PC-3 (cell line): ENCODE measurements around the gene LRP2BP. TPM values are rescaled to one million over a fixed set of nuclear protein-coding genes. Genes with fewer than 3 reads are reported as not detected.
"Not testable (repeated sequence)": the region's sequence is repeated elsewhere in the genome, so short reads cannot be mapped to it uniquely, and the experiment has no call there.

ENCODE experiments used
- ATAC-seq: fragments of 200-7000 bp; cut with Tn5 transposase; 2 replicates; pipeline ENCODE4 v1.9.1; 2020; ENCODE audit warnings: mild to moderate bottlenecking, moderate library complexity
- BruUV-seq: library from RNA; stranded (reverse); fragments of 400-500 nt; replicated peaks from 2 replicates; lab custom pipeline; 2021; lab: Mats Ljungman, UMichigan
- CTCF ChIA-PET: fragments of 300-600 bp; sonication (Branson Sonifier 250); formaldehyde crosslinking; loops from one replicate; lab custom pipeline; 2022; ENCODE audit warnings: antibody characterized with exemption; lab: Charles Lee
- POLR2A ChIA-PET: fragments of 300-600 bp; sonication (Branson Sonifier 250); formaldehyde crosslinking; loops from one replicate; lab custom pipeline; 2022; ENCODE audit warnings: antibody characterized with exemption; ENCODE audit not compliant: unreplicated experiment; lab: Charles Lee
- DNase-seq: peaks from one replicate; pipeline ENCODE4 v3.0.0-alpha.2; 2015
- H2AFZ ChIP-seq: fragments of 300-600 bp; sonication (generic); 2 replicates; pipeline ENCODE4 v1.6.0; 2016; ENCODE audit warnings: antibody characterized with exemption, low read length
- H3F3A ChIP-seq: fragments of 300-600 bp; sonication (generic); one replicate; pipeline ENCODE4 v1.6.0; 2017; ENCODE audit warnings: antibody characterized with exemption, low read length, control low read depth, mild to moderate bottlenecking; ENCODE audit not compliant: unreplicated experiment
- H3K27ac ChIP-seq: fragments of 300-600 bp; sonication (generic); 2 replicates; pipeline ENCODE4 v1.5.1; 2016; ENCODE audit warnings: mild to moderate bottlenecking, low read length
- H3K27me3 ChIP-seq: fragments of 300-600 bp; sonication (generic); 2 replicates; pipeline ENCODE4 v1.6.1; 2016; ENCODE audit warnings: low read length, mixed read lengths
- H3K36me3 ChIP-seq: fragments of 300-600 bp; sonication (generic); 2 replicates; pipeline ENCODE4 v1.6.1; 2016; ENCODE audit warnings: low read depth, mixed run types, low read length, mixed read lengths
- H3K4me1 ChIP-seq: fragments of 300-600 bp; sonication (generic); 2 replicates; pipeline ENCODE4 v1.5.1; 2016; ENCODE audit warnings: low read length; ENCODE audit not compliant: insufficient read depth
- H3K4me2 ChIP-seq: fragments of 300-600 bp; sonication (generic); 2 replicates; pipeline ENCODE4 v1.6.0; 2016; ENCODE audit warnings: low read length
- H3K4me3 ChIP-seq: fragments of 300-600 bp; sonication (generic); 2 replicates; pipeline ENCODE4 v1.5.1; 2016; ENCODE audit warnings: mild to moderate bottlenecking, low read length, mixed read lengths
- H3K79me2 ChIP-seq: fragments of 300-600 bp; sonication (generic); 2 replicates; pipeline ENCODE4 v1.6.1; 2017; ENCODE audit warnings: low read length, mixed read lengths
- H3K9ac ChIP-seq: fragments of 300-600 bp; sonication (generic); 2 replicates; pipeline ENCODE4 v1.6.0; 2016; ENCODE audit warnings: mild to moderate bottlenecking, low read length
- H3K9me2 ChIP-seq: fragments of 300-600 bp; sonication (generic); replicated peaks from 2 replicates; pipeline ENCODE4 v1.6.1; 2016; ENCODE audit warnings: mixed run types, low read length, mixed read lengths
- H3K9me3 ChIP-seq: fragments of 300-600 bp; sonication (generic); 2 replicates; pipeline ENCODE4 v1.6.1; 2016; ENCODE audit warnings: low read length, mixed read lengths
- H4K20me1 ChIP-seq: fragments of 300-600 bp; sonication (generic); 2 replicates; pipeline ENCODE4 v1.6.1; 2016; ENCODE audit warnings: low read length, mixed read lengths
- CTCF ChIP-seq: fragments of 300-600 bp; sonication (generic); conservative IDR thresholded peaks from 2 replicates; pipeline ENCODE4 v1.5.1; 2017; ENCODE audit warnings: antibody characterized with exemption, low read depth, mild to moderate bottlenecking, low read length
- EZH2 ChIP-seq: fragments of 300-600 bp; sonication (generic); IDR thresholded peaks from one replicate; pipeline ENCODE4 v1.6.1; 2017; ENCODE audit warnings: antibody characterized with exemption, mild to moderate bottlenecking, low read length; ENCODE audit not compliant: unreplicated experiment
- EZH2phosphoT487 ChIP-seq: fragments of 300-600 bp; sonication (generic); IDR thresholded peaks from 2 replicates; pipeline ENCODE4 v1.6.1; 2018; ENCODE audit warnings: mild to moderate bottlenecking, antibody characterized with exemption, low read length, borderline replicate concordance
- intact Hi-C: fragments of 100-400 bp; cut with micrococcal nuclease; formaldehyde crosslinking; loops from 2 replicates; pipeline ENCODE4 v1.9.0; 2023
- total RNA-seq: library from RNA; depleted of rRNA; stranded (reverse); fragments of >200 nt; gene quantifications from 2 replicates; pipeline ENCODE4 v1.2.3, GENCODE V29; 2014

Gene LRP2BP
- total RNA-seq, 1 experiment from 2014 or later, result 0.44 TPM

GRCh38 chr4:185332575-185333464, 62.9 kb downstream of the LRP2BP start:
- no peaks in the 10 kb centered on the region for H3K27me3 ChIP-seq
- no peak overlapping the region for H3K4me3 ChIP-seq
- H3K9me2 ChIP-seq, result no peaks in the 10 kb centered on the region
- ATAC-seq, result no peak
- H4K20me1 ChIP-seq, result no peaks in the 10 kb centered on the region
- no peak for DNase-seq
- no peaks in the 10 kb centered on the region for H3K79me2 ChIP-seq
- no TSS peak for BruUV-seq
- H3K4me1 ChIP-seq, result no peaks in the 10 kb centered on the region
- no peaks in the 10 kb centered on the region for H3K9me3 ChIP-seq
- H3F3A ChIP-seq, result no peaks in the 10 kb centered on the region
- CTCF ChIA-PET, result no interaction called here
- TF ChIP-seq CTCF, result no peak
- no peak for TF ChIP-seq EZH2
- no peak for TF ChIP-seq EZH2phosphoT487
- H3K4me2 ChIP-seq, result no peak overlapping the region
- POLR2A ChIA-PET, result no interaction called here
- no peaks in the 10 kb centered on the region for H3K36me3 ChIP-seq
- H2AFZ ChIP-seq, result no peak overlapping the region
- no peak overlapping the region for H3K9ac ChIP-seq
- intact Hi-C loops, result no loop called here
- no peak overlapping the region for H3K27ac ChIP-seq

- H2AFZ ChIP-seq, H3F3A ChIP-seq, ATAC-seq, H4K20me1 ChIP-seq, CTCF ChIA-PET, intact Hi-C loops, BruUV-seq, H3K9ac ChIP-seq, H3K9me3 ChIP-seq, DNase-seq, H3K4me3 ChIP-seq, H3K9me2 ChIP-seq, POLR2A ChIA-PET, H3K79me2 ChIP-seq, H3K4me2 ChIP-seq, H3K4me1 ChIP-seq, H3K36me3 ChIP-seq, H3K27ac ChIP-seq, H3K27me3 ChIP-seq: not testable (repeated sequence)
These were observed 65.7 kb downstream of the LRP2BP start for GRCh38 chr4:185329879-185330510.

- intact Hi-C loops, result no loop called here
- ChIA-PET POLR2A (no interaction called here), CTCF (no interaction called here)
- no TSS peak for BruUV-seq
- no peaks in the 10 kb centered on the region for H3K79me2 ChIP-seq
- H2AFZ ChIP-seq, result no peak overlapping the region
- H3K9ac ChIP-seq, result no peak overlapping the region
- H3K27ac ChIP-seq, result no peak overlapping the region
- no peak for ATAC-seq
- H3K4me1 ChIP-seq, result peaks cover 6% of the 10 kb centered on the region
- H3K9me2 ChIP-seq, result no peaks in the 10 kb centered on the region
- no peak for TF ChIP-seq EZH2phosphoT487
- TF ChIP-seq CTCF, result no peak
- TF ChIP-seq EZH2, result no peak
- no peak overlapping the region for H3K4me2 ChIP-seq
- DNase-seq, result no peak
- H3K4me3 ChIP-seq, result no peak overlapping the region
- H3F3A ChIP-seq, result no peaks in the 10 kb centered on the region
- H3K36me3 ChIP-seq, result no peaks in the 10 kb centered on the region
- H3K27me3 ChIP-seq, result no peaks in the 10 kb centered on the region
- H4K20me1 ChIP-seq, result no peaks in the 10 kb centered on the region
- H3K9me3 ChIP-seq, result no peaks in the 10 kb centered on the region
These were observed 67.1 kb downstream of the LRP2BP start for GRCh38 chr4:185328586-185328985.

- CTCF ChIA-PET, ATAC-seq, H3K9ac ChIP-seq, H3K9me2 ChIP-seq, POLR2A ChIA-PET, H4K20me1 ChIP-seq, H3K27me3 ChIP-seq, H3K4me3 ChIP-seq, H3K4me2 ChIP-seq, H3K36me3 ChIP-seq, H2AFZ ChIP-seq, H3K9me3 ChIP-seq, H3F3A ChIP-seq, H3K27ac ChIP-seq, BruUV-seq, intact Hi-C loops, H3K79me2 ChIP-seq: not testable (repeated sequence)
- peaks cover 10% of the 10 kb centered on the region for H3K4me1 ChIP-seq
- peak; percentile 44 for DNase-seq
These were observed 70.0 kb downstream of the LRP2BP start for GRCh38 chr4:185325721-185326120.

GRCh38 chr4:185324361-185324760, 71.4 kb downstream of the LRP2BP start:
- H3K27ac ChIP-seq, H3K9ac ChIP-seq, H2AFZ ChIP-seq, intact Hi-C loops, H3K27me3 ChIP-seq, H3F3A ChIP-seq, H3K36me3 ChIP-seq, H3K4me3 ChIP-seq, H3K9me3 ChIP-seq, BruUV-seq, DNase-seq, CTCF ChIA-PET, POLR2A ChIA-PET, H3K9me2 ChIP-seq, H3K79me2 ChIP-seq, ATAC-seq, H4K20me1 ChIP-seq, H3K4me2 ChIP-seq: not testable (repeated sequence)
- peaks cover 10% of the 10 kb centered on the region for H3K4me1 ChIP-seq
